Nephron progenitor cell (in vitro differentiated cells): ENCODE measurements around the gene CDK6.

Experiments
- DNase-seq: peaks from one replicate; pipeline ENCODE4 v3.0.0; 2021
- H3K27ac Mint-ChIP-seq: 2 replicates; pipeline ENCODE4 v1.8.0; 2021; ENCODE audit warnings: mild to moderate bottlenecking, moderate library complexity, mixed read lengths
- H3K27me3 Mint-ChIP-seq: 2 replicates; pipeline ENCODE4 v1.8.0; 2021; ENCODE audit warnings: mild to moderate bottlenecking, low read depth, mixed read lengths; ENCODE audit not compliant: poor library complexity
- H3K36me3 Mint-ChIP-seq: 2 replicates; pipeline ENCODE4 v1.8.0; 2021; ENCODE audit warnings: low read depth, mixed read lengths
- H3K4me1 Mint-ChIP-seq: 2 replicates; pipeline ENCODE4 v1.8.0; 2021; ENCODE audit warnings: mixed read lengths
- H3K4me3 Mint-ChIP-seq: 2 replicates; pipeline ENCODE4 v1.8.0; 2021; ENCODE audit warnings: mild to moderate bottlenecking, moderate library complexity, mixed read lengths
- H3K9me3 Mint-ChIP-seq: 2 replicates; pipeline ENCODE4 v1.8.0; 2021; ENCODE audit warnings: mild to moderate bottlenecking, moderate library complexity, mixed read lengths
- TF ChIP-seq, protein P1 (sequence below): fragments of 200-600 bp; sonication (generic); IDR thresholded peaks from 2 replicates; pipeline ENCODE4 v1.5.0; 2021; ENCODE audit warnings: antibody characterized with exemption

The CDK6 gene

DNA sequence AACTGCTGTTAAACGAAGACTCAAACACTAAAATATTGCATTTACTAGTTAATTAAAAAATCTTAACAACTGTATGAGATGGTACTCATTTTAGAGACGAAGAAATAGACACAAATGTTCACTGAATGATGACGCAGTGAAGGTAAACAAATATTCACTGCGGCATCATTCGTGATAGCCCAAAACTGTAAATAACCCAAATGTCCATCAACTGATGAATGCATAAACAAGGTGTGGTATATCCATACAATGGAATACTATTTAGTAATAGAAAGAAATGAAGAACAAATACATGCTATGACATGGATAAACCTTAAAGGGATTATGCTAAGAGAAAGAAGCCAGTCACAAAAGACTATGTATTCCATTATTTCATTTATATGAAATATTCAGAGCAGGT lies 51.4 kb downstream of the CDK6 start:
- no peak overlapping the region for H3K27ac Mint-ChIP-seq
- TF ChIP-seq, protein P1, sequence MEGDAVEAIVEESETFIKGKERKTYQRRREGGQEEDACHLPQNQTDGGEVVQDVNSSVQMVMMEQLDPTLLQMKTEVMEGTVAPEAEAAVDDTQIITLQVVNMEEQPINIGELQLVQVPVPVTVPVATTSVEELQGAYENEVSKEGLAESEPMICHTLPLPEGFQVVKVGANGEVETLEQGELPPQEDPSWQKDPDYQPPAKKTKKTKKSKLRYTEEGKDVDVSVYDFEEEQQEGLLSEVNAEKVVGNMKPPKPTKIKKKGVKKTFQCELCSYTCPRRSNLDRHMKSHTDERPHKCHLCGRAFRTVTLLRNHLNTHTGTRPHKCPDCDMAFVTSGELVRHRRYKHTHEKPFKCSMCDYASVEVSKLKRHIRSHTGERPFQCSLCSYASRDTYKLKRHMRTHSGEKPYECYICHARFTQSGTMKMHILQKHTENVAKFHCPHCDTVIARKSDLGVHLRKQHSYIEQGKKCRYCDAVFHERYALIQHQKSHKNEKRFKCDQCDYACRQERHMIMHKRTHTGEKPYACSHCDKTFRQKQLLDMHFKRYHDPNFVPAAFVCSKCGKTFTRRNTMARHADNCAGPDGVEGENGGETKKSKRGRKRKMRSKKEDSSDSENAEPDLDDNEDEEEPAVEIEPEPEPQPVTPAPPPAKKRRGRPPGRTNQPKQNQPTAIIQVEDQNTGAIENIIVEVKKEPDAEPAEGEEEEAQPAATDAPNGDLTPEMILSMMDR = no peak
- DNase-seq = no peak
- H3K27me3 Mint-ChIP-seq = no peaks in the 10 kb centered on the region
- no peaks in the 10 kb centered on the region for H3K4me1 Mint-ChIP-seq
- H3K9me3 Mint-ChIP-seq = peaks cover 27% of the 10 kb centered on the region
- H3K4me3 Mint-ChIP-seq = no peak overlapping the region
- H3K36me3 Mint-ChIP-seq = peaks cover 46% of the 10 kb centered on the region

DNA sequence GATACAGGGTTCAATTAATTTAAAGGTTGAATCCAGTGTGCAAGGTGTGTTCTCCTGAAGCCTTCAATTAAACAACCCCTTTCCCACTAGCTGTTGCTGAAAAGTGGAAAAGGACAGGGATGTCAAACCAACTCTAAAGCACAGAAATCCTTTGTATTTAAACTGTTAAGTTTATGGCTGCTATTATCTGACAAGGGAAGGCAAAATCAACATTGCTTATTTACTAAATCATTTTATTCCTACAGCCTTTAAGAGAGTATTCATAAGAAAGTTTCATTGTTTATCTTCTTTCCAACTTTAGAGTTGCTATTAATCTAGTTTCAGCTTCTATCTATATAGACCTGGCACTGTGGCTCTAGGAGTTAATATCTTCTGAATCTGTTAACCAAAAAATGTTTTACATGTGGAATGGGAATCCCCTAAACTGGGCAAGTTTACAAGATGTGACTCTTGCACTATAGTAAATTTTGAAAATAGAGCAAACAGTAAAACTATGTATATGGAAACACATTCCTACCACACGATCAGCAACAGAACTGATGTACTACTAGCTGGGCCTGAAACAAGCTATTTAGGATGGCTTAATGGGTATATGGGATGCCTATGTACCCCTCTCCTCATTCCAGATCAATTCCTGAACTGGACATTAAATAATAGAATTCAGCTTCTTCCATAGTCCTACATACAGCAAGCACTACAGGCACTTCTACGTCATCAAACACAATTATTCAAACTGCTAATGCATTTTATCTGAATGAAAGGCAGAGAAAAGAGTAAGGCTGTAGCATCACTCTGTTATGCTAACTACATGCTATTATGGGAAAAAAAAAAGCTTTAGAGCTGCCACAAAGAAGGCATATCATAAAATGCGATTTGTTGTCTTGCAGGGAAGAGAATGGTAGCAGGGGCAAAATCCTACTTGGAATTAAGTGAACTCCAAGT lies 52.8 kb downstream of the CDK6 start:
- H3K27ac Mint-ChIP-seq = no peak overlapping the region
- H3K4me3 Mint-ChIP-seq = no peak overlapping the region
- no peak for DNase-seq
- TF ChIP-seq, protein P1 = no peak
- H3K9me3 Mint-ChIP-seq = peaks cover 13% of the 10 kb centered on the region
- no peaks in the 10 kb centered on the region for H3K27me3 Mint-ChIP-seq
- peaks cover 37% of the 10 kb centered on the region for H3K36me3 Mint-ChIP-seq
- no peaks in the 10 kb centered on the region for H3K4me1 Mint-ChIP-seq

DNA sequence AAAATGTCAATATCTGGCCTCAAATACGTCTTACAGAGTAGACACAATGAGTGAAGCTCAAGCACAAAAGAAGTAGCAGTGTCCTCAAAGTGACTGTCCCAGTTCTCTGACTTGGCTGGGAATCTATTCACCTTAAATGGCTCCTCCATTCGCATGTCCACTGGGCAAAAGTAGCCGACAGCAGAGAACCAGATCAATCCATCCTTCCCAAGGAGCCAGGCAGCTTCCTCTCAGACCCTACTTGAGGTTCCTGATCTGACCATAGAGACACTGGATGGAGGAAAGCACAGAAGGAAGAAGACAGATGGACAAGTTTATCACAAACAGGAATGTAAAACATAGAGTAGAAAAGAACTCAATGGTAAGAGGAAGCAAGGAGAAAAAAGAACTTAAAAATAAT lies 53.5 kb downstream of the CDK6 start:
- H3K9me3 Mint-ChIP-seq = peaks cover 14% of the 10 kb centered on the region
- H3K27me3 Mint-ChIP-seq = no peaks in the 10 kb centered on the region
- no peak overlapping the region for H3K4me3 Mint-ChIP-seq
- TF ChIP-seq, protein P1 = no peak
- no peaks in the 10 kb centered on the region for H3K4me1 Mint-ChIP-seq
- peaks cover 38% of the 10 kb centered on the region for H3K36me3 Mint-ChIP-seq
- no peak overlapping the region for H3K27ac Mint-ChIP-seq
- no peak for DNase-seq

DNA sequence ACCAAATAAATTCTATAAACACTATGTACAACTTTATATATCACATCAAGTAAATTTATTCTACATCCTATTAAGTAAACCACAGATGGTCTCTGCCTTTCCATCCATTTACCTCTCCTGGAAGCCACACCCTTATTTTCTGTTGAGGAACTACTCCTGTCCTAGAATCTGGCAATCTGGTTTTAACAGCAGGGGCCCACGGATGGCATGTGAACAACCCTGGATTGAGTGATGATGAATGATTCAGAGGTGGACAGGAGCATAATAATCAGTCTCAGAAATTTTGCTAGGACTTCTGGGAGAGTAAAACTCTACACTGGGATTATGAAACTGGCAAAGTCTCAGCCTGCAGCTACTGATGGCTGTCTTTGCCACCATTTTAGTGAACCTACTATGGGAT lies 54.1 kb downstream of the CDK6 start:
- DNase-seq = no peak
- H3K9me3 Mint-ChIP-seq = peaks cover 15% of the 10 kb centered on the region
- no peak overlapping the region for H3K27ac Mint-ChIP-seq
- no peak overlapping the region for H3K4me3 Mint-ChIP-seq
- no peaks in the 10 kb centered on the region for H3K27me3 Mint-ChIP-seq
- H3K4me1 Mint-ChIP-seq = no peaks in the 10 kb centered on the region
- H3K36me3 Mint-ChIP-seq = peaks cover 40% of the 10 kb centered on the region
- TF ChIP-seq, protein P1 = no peak

DNA sequence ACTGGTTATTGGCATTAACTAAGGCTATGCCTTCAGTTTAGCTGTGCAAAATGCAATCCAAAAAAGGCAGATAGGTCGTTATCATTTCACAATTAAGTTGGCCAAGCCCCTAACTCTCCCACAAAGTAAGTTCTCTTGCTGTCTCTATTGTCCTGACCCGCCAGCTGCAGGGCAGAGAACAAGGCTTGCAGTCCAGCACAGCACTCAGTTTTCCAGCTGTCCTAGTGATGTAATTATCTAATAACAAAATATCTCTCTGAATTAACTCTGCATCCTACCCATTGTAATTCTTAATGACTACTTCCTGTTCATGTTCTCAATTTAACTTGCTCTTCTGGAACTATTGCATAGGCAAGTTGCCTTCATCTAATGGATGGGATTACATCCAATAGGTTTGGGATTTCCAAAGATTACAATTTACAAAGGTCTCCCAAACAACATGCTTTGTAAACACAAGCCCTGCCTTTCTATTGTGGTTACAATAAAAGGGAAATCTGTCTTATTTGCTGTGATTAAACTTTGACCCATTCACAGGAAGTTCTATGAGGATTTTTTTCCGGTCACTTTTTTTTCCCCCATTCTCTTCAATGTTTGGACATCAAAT lies 55.2 kb downstream of the CDK6 start:
- Mint-ChIP-seq H3K4me1 (no peaks in the 10 kb centered on the region), H3K4me3 (no peak overlapping the region), H3K9me3 (peaks cover 22% of the 10 kb centered on the region), H3K27ac (no peak overlapping the region), H3K36me3 (peaks cover 49% of the 10 kb centered on the region), H3K27me3 (no peaks in the 10 kb centered on the region)
- DNase-seq = no peak
- TF ChIP-seq, protein P1 = no peak
